PC-3 (cell line): ENCODE measurements around the gene SLC25A21.

Experiments used
- EZH2phosphoT487 ChIP-seq: fragments of 300-600 bp; sonication (generic); IDR thresholded peaks from 2 replicates; pipeline ENCODE4 v1.6.1; 2018; ENCODE audit warnings: mild to moderate bottlenecking, antibody characterized with exemption, low read length, borderline replicate concordance
- TF ChIP-seq, protein P1 (sequence below): fragments of 300-600 bp; sonication (generic); conservative IDR thresholded peaks from 2 replicates; pipeline ENCODE4 v1.5.1; 2017; ENCODE audit warnings: antibody characterized with exemption, low read depth, mild to moderate bottlenecking, low read length

DNA sequence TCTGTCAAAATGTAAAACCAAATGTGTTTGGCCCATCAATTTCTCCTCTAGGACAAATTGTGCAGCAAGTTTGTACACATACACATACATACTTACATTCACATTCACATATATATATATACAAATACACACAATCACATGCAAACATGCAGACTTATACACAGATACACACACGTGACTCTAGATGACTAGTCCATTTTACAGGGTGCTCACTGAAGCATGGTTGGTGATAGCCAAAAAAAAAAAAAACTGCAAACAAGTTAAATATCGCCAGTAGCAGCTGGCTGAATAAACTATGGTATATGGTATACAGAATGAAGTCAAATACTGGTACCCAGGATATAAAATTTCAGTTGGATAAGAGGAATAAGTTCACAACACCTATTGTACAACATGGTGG, 77.9 kb downstream of the SLC25A21 start:
- TF ChIP-seq, protein P1, sequence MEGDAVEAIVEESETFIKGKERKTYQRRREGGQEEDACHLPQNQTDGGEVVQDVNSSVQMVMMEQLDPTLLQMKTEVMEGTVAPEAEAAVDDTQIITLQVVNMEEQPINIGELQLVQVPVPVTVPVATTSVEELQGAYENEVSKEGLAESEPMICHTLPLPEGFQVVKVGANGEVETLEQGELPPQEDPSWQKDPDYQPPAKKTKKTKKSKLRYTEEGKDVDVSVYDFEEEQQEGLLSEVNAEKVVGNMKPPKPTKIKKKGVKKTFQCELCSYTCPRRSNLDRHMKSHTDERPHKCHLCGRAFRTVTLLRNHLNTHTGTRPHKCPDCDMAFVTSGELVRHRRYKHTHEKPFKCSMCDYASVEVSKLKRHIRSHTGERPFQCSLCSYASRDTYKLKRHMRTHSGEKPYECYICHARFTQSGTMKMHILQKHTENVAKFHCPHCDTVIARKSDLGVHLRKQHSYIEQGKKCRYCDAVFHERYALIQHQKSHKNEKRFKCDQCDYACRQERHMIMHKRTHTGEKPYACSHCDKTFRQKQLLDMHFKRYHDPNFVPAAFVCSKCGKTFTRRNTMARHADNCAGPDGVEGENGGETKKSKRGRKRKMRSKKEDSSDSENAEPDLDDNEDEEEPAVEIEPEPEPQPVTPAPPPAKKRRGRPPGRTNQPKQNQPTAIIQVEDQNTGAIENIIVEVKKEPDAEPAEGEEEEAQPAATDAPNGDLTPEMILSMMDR = no peak
- no peak for TF ChIP-seq EZH2phosphoT487
